HG03135 (cell line): ENCODE data around the gene RHEBL1.

Source experiments
- ATAC-seq: cut with Tn5 transposase; IDR thresholded peaks from one replicate; pipeline ENCODE4 v1.9.1; 2021; ENCODE audit warnings: mild to moderate bottlenecking, moderate library complexity; ENCODE audit not compliant: unreplicated experiment

The RHEBL1 gene

DNA sequence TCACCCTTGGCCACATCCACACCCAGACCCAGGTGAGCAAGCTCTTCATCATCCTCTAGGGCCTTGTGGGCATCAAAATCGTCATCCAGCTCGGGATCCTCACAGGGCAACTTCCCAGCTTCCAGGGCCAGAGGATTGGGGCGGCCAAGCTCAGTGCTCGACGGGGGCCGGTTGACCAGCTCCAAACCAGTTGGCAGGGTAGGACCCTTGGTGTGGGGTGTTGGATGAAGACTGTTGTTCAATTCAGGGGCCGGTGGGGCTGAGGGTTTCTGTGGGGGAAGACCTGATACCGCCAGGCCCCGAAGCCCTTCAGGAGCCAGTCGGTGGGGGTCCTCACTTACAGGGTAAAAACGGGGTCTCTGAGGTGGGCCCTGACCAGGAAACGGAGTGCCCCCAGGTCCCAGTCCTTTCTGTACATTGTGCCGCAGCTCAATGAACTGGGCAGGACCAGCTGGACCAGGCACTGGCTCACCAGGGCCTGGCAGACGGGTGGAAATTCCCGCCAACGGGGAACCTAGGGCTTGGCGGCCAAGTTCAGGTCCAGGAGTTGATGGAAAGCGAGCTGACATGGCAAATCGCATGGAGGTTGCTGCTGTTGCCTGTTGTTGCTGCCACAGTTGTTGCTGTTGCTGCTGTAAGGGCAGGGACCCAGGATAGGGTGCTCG is 31.4 kb downstream of the RHEBL1 start:
- no peak for ATAC-seq

DNA sequence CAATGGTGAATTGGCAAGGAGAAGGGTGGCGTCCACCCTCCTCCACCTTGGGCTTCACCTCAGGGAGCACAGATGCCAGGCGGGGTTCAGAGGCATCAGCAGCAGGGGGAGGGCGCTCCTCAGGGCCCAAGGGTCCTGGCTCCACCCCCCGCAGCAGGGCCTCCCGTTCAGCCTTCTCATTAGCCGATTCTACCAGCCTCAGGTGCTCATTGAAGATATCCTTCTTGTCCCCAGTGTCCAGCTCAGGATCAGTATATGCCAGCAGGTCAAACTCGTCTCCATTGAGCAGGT is 31.9 kb downstream of the RHEBL1 start:
- ATAC-seq: no peak

GRCh38 chr12:49037111-49037946 is 32.5 kb downstream of the RHEBL1 start:
- no peak for ATAC-seq

- no peak for ATAC-seq
Measured at GRCh38 chr12:49036029-49036428, 33.8 kb downstream of the RHEBL1 start.

- ATAC-seq: no peak
Measured at GRCh38 chr12:49034286-49034622, 35.5 kb downstream of the RHEBL1 start.

- no peak for ATAC-seq
Measured at GRCh38 chr12:49033611-49034285, 36.0 kb downstream of the RHEBL1 start.

GRCh38 chr12:49032679-49033447 is 36.9 kb downstream of the RHEBL1 start:
- ATAC-seq: no peak

GRCh38 chr12:49032276-49032675 is 37.5 kb downstream of the RHEBL1 start:
- ATAC-seq: no peak

DNA sequence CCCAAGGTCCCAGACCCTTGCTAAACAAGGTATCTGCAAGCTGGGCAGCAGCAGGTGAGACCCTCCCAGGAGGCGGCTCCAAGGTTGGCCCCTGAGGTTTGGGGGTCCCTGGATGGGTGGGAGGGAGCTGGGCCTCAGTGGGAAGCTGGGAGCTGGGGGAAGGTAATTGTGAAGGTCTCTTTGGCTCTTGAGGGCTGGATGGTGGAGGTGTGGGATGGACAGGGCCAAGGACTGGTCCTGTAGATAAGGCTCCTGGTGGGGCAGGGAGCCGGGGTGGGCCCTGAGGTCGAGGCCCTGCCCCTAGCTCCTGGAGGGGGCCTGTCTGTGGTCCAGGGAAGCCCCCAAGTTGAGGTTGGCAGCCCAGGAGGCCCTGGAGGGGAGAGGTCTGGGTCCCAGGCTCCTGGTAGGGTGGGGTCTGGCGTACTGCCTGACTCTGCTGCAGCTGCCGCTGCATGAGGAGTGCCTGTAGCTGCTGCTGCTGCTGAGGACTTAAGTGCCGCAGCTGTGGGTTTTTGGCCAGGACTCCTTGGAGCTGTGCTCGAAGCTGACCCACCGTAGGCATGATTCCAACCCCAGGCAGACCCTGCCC is 38.1 kb downstream of the RHEBL1 start:
- ATAC-seq: no peak

DNA sequence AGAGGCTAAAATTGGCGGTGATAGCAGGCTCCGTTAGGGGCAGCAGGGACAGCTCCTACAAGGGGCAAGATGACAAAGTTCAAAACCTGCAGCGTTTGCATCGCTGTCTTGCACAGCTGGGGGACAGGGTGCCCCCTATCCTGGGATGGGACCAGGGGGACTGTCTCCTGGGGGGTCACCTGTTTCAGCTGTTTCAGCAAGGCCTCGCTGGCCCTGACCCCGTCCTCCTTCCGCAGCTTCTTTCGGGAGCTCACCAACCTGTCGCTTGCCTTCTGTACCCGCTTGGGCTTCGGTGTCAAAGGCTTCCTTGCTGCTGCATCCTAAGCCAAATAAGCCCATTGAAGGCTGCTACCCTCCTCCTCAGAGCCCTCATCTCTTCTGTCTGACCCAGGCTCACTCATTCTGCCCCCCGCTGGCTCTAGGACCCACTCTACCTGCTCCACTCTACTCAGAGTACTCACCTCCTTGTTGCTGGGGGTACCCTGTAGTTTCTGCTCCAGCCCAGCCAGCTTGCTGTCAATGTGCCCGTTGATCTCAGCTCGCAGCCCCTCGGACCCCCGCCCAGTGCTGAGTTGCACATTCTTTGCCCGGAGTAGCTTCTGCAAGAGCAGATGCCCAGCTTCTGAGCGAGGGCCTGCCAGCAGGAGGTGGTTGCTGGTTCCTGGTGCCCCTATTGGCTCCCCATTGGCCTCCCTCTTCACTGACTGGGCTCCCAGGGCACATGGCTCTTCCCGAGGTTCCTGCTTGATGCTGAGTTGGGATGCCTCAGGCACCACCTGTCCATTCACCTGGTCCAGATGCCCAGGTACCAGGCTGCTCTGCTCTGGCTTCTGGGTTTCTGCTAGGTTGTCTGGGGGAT is 38.8 kb downstream of the RHEBL1 start:
- no peak for ATAC-seq

- ATAC-seq: no peak
Measured at GRCh38 chr12:49030119-49030518, 39.7 kb downstream of the RHEBL1 start.

DNA sequence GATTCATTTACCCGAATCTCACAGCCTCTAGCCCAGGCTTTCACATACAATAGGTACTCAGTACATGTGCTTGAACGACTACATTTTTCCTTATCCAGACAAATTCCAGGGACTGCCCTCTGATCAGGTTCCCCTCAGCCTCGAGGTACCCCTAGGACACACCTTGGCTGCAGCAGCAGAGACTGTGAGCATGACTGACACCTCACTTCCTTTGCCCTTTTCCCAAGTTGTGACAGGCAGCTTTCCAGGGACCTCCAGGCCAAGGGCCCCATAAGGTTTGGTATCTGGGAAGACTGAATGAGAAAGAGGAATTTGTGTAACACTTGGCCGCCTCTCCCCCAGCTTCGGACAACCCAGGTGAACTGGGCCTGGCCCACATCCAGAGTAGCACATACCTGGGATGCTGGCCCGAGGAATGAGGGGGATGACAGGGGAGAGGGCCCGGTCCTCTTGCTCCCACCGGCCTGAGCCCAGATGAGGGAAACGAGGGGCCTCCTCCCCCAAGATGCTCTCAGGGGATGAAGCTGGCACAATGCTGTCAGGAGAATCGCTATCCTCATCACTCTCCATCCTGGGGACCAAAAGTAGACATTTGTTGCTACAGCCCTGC is 41.0 kb downstream of the RHEBL1 start:
- ATAC-seq: no peak

GRCh38 chr12:49027846-49028555 is 41.8 kb downstream of the RHEBL1 start:
- ATAC-seq: no peak

DNA sequence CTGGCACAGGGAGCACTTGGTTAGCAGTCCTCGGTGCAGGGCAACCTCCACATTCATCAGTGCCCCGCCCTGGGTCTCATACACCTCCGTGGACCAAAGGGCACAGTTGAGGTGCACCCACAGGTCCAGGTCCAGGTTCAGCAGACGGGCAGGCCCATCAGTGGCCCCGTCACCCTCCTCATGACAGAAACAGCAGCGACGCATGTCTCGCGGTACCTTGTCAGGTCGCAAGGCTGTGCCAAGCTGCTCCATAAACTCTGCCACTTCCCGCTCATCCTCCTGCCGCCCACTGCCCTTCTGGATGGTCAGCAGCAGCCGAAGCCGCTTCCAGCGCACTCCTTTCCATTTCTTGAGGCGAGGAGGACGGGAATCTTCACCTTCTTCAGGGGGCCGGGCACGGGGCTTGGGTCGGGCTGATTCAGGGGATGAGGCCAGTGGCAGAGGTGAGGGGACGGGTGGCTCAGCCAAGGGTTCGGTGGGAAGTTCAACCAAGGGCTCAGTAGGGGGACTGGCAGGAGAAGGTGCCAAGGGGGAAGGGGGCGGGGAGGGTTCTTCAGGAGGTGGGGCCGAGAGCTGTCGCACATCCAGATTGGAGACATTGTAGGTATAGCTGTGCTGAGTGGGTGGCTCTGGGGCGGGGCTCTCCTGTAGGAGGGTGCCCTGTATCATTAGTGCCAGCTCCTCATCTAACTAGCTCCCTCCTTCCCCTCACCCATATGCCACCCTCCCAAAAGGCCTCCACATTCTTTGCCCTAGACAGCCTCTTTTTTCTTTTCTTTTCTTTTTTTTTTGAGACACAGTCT is 42.9 kb downstream of the RHEBL1 start:
- ATAC-seq: no peak

- no peak for ATAC-seq
Measured at GRCh38 chr12:49026101-49026500, 43.7 kb downstream of the RHEBL1 start.

- ATAC-seq: no peak
Measured at GRCh38 chr12:49025463-49025862, 44.3 kb downstream of the RHEBL1 start.

GRCh38 chr12:49024543-49024942 is 45.2 kb downstream of the RHEBL1 start:
- no peak for ATAC-seq

DNA sequence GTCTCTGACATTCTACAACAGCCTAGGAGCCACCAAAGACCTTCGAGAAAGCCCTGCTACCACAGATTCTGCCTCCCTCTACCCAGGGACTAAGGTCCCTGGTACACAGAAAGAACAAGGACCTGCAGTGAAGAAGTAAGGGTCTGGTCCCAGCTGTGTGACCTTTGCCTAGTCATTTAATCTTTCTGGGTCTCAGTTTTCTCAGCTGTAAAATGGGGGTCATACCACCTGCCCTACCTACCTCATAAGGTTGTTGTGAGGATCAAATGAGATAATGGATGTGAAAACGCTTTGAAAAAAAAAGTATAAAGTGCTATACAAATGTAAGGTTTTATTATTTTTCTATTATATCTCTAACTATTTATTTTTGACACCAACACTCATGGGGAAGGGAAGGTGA is 46.0 kb downstream of the RHEBL1 start:
- no peak for ATAC-seq
